ENCODE results near the gene AFAP1. TPM values are rescaled to one million over a fixed set of nuclear protein-coding genes. Genes with fewer than 3 reads are reported as not detected.

AFAP1 gene
- total and polyA plus RNA-seq, 2 of the 8 experiments (the other 6 are each of a cell fraction or from before 2014, with no cell fraction given), result 3.6 to 18.2 TPM

DNA sequence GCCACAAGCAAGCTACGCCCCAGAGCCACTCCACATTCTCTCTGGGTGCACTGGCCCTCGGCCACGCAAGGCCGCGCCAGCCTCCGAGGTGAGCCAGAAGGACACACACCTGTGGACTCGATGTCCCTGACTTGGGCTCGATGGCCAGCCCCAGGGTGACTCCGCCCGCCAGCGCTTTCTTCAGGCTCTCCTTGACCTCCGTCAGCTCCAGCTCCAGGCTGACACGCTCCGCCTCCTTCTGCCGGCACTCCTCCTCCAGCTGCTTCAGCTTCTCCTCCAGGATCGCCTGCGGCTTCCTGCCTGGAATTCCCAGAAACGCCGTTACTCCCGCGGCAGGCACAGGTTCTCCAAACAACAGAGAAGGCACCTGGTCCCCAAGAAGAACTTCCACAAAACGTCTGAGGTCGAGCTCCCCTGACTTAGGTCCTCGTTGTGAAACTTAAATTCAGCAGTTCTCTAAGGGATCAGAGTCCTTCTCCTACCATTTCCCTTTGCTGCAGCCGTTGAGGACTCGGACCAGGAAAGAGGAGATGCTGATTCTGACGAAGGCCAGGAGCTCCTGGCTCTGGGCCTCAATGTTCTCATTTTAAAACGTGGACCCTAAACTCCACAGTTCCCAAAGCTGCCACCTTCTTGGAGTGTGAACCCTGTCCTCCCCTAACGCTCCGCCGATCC is 166.8 kb downstream of the AFAP1 start (continued):
- TF ChIP-seq, protein P1, sequence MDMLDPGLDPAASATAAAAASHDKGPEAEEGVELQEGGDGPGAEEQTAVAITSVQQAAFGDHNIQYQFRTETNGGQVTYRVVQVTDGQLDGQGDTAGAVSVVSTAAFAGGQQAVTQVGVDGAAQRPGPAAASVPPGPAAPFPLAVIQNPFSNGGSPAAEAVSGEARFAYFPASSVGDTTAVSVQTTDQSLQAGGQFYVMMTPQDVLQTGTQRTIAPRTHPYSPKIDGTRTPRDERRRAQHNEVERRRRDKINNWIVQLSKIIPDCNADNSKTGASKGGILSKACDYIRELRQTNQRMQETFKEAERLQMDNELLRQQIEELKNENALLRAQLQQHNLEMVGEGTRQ (IDR thresholded peaks at IDR 0.05; ENCODE audit: low read length), result no peak
- TF ChIP-seq BCL11A (IDR thresholded peaks at IDR 0.05; ENCODE audit: low read depth in 2 of 2, low read length in 2 of 2) (no peak), TAF1 (IDR thresholded peaks at IDR 0.05; ENCODE audit: low read depth, low read length) (no peak)

Measured in H1 (cell line).